ENCODE measurements around the gene CLCN6. TPM values are rescaled to one million over a fixed set of nuclear protein-coding genes. Genes with fewer than 3 reads are reported as not detected.

Gene CLCN6
- total RNA-seq, 1 donor from 2014 or later, result 56.3 TPM

DNA sequence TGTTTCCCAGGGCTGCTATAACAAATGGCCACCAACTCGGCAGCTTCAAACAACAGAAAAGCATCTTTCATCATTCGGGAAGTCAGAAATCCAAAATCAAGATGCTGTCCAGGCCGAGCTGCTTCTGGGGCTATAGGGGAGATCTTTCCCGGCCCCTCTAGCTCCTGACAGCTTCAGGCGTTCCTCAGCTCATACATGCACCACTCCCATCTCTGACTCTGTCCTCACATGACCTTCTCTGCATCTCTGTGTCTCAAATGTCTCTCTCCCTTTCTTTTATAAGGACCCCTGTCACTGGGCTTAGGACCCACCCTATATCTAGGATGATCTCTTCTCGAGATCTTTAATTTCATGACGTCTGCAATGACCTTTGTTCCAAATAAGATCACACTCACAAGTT, 66.6 kb downstream of the CLCN6 start:
- H3K4me3 Mint-ChIP-seq, result no peak overlapping the region
- H3K27ac Mint-ChIP-seq (ENCODE audit: unreplicated experiment), result no peak overlapping the region
- H3K9me3 Mint-ChIP-seq, result no peaks in the 10 kb centered on the region
- H3K36me3 Mint-ChIP-seq (ENCODE audit: low read depth), result no peaks in the 10 kb centered on the region
- no peak for DNase-seq (ENCODE audit: low read depth, low spot score)
- H3K27me3 Mint-ChIP-seq (ENCODE audit: low read depth), result peaks cover 38% of the 10 kb centered on the region
- no peaks in the 10 kb centered on the region for H3K4me1 Mint-ChIP-seq
- TF ChIP-seq, protein P1, sequence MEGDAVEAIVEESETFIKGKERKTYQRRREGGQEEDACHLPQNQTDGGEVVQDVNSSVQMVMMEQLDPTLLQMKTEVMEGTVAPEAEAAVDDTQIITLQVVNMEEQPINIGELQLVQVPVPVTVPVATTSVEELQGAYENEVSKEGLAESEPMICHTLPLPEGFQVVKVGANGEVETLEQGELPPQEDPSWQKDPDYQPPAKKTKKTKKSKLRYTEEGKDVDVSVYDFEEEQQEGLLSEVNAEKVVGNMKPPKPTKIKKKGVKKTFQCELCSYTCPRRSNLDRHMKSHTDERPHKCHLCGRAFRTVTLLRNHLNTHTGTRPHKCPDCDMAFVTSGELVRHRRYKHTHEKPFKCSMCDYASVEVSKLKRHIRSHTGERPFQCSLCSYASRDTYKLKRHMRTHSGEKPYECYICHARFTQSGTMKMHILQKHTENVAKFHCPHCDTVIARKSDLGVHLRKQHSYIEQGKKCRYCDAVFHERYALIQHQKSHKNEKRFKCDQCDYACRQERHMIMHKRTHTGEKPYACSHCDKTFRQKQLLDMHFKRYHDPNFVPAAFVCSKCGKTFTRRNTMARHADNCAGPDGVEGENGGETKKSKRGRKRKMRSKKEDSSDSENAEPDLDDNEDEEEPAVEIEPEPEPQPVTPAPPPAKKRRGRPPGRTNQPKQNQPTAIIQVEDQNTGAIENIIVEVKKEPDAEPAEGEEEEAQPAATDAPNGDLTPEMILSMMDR (conservative IDR thresholded peaks at IDR 0.05), result no peak

DNA sequence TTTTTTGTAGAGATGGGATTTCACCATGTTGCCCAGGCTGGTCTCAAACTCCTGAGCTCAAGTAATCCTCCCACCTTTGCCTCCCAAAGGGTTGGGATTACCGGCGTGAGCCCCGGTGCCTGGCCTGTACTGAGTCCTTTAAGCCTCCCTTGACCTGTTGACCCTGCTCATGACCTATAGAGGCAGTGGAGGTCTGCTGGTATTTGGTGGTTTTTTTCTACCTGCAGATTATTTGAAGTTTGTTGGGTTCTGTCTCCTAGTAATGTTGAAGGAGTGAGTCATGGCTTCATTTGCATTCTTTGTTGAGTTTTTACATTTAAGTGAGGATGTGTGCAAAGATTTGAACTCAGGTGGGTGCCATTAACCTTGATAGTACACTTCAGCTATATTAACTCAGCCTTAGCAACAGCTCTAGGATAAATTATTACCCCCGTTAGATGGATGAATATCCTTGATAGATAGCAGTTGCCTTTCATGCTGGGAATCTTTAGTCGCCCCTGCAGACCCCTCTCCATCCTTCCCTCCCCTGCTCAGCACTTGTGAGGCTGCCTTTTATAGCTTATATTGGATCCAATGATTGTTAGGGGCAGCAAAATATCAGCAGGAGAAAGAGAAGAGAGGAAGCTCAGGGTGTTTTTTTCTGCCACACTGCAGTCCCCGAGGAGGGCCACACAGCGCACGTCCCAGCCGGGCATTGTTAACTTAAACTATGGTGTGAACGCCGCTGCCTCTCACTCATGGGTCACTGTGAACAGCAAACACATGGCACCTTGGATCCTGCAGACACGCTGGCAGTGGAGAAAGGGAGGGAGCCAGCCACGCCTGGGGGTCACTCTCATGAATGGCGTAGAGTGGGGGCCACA, 67.6 kb downstream of the CLCN6 start:
- H3K27ac Mint-ChIP-seq (ENCODE audit: unreplicated experiment), result no peak overlapping the region
- DNase-seq (ENCODE audit: low read depth, low spot score), result no peak
- H3K9me3 Mint-ChIP-seq, result no peaks in the 10 kb centered on the region
- H3K27me3 Mint-ChIP-seq (ENCODE audit: low read depth), result peaks cover 30% of the 10 kb centered on the region
- H3K4me3 Mint-ChIP-seq, result no peak overlapping the region
- H3K36me3 Mint-ChIP-seq (ENCODE audit: low read depth), result no peaks in the 10 kb centered on the region
- no peaks in the 10 kb centered on the region for H3K4me1 Mint-ChIP-seq
- TF ChIP-seq, protein P1 (conservative IDR thresholded peaks at IDR 0.05), result no peak

DNA sequence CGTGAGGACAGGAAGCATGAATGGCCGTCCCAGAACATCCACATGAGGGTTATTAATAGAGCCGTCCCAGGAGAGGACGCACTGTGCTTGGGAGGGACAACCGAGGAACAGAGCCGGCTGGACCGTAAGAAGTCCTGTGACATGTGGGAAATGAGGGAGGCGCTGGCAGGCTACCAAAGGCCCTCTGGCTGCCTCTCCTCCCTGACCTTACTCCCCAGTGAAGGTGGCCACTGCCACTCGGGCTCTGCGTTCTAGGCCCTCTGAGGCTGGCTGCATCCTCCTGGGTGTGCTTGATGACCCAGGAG, 68.2 kb downstream of the CLCN6 start:
- Mint-ChIP-seq H3K4me1 (no peaks in the 10 kb centered on the region), H3K36me3 (ENCODE audit: low read depth) (no peaks in the 10 kb centered on the region), H3K27me3 (ENCODE audit: low read depth) (peaks cover 30% of the 10 kb centered on the region), H3K9me3 (no peaks in the 10 kb centered on the region), H3K27ac (ENCODE audit: unreplicated experiment) (no peak overlapping the region), H3K4me3 (no peak overlapping the region)
- TF ChIP-seq, protein P1 (conservative IDR thresholded peaks at IDR 0.05), result no peak
- no peak for DNase-seq (ENCODE audit: low read depth, low spot score)

DNA sequence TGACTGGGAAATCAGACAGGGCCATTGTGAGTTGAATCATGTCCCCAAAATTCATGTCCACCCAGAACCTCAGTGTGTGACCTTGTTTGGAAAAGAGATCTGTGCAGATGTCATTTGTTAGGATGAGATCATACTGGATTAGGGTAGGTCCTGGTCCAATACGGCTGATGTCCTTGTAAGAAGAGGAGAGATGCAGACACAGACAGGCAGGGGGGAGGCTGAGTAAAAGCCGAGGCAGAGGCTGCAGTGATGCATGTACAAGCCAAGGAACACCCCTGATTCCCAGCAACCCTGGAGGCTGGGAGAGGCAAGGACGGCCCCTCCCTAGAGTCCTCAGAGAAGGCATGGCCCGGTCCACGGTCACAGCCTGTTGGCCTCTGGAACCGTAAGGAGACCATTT, 68.6 kb downstream of the CLCN6 start:
- no peaks in the 10 kb centered on the region for H3K4me1 Mint-ChIP-seq
- H3K27me3 Mint-ChIP-seq (ENCODE audit: low read depth), result peaks cover 27% of the 10 kb centered on the region
- no peak overlapping the region for H3K4me3 Mint-ChIP-seq
- no peak overlapping the region for H3K27ac Mint-ChIP-seq (ENCODE audit: unreplicated experiment)
- TF ChIP-seq, protein P1 (conservative IDR thresholded peaks at IDR 0.05), result no peak
- DNase-seq (ENCODE audit: low read depth, low spot score), result no peak
- no peaks in the 10 kb centered on the region for H3K9me3 Mint-ChIP-seq
- H3K36me3 Mint-ChIP-seq (ENCODE audit: low read depth), result no peaks in the 10 kb centered on the region

DNA sequence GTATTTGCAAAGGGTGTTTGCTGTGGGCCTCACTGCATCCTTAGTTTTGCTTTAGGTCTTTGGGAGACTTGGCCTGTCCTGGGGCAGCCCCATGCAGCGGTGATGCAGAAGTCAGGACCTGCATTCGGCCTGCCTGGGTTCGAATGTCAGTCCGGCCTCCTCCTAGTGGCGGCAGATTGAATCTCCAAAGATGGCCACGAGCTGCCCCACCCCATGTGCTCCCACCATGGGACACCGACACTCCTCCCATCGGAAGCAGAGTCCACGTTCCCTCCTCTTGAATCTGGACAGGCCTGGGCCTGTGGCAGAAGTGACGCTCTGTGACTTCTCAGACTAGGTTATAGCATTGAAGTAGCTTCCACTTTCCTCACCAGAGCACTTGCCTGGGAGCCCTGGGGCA, 69.1 kb downstream of the CLCN6 start:
- no peaks in the 10 kb centered on the region for H3K9me3 Mint-ChIP-seq
- H3K27me3 Mint-ChIP-seq (ENCODE audit: low read depth), result peaks cover 24% of the 10 kb centered on the region
- H3K4me3 Mint-ChIP-seq, result no peak overlapping the region
- H3K4me1 Mint-ChIP-seq, result no peaks in the 10 kb centered on the region
- DNase-seq (ENCODE audit: low read depth, low spot score), result no peak
- H3K27ac Mint-ChIP-seq (ENCODE audit: unreplicated experiment), result no peak overlapping the region
- TF ChIP-seq, protein P1 (conservative IDR thresholded peaks at IDR 0.05), result no peak
- no peaks in the 10 kb centered on the region for H3K36me3 Mint-ChIP-seq (ENCODE audit: low read depth)

Data from neural crest cell (in vitro differentiated cells).